Body of pancreas (tissue), 4 donors: ENCODE measurements around the gene TRUB1.

ENCODE experiments used
- CTCF ChIP-seq, 7 experiments: fragments of 450-650 bp in 4 of 7; fragments of 200-600 bp in 3 of 7; sonication (generic) in 3 of 7; IDR thresholded peaks; one replicate each; pipeline ENCODE4 v1.5.1; 2016 to 2019; ENCODE audit warnings: antibody characterized with exemption in 7 of 7
- POLR2A ChIP-seq, 3 donors: fragments of 450-650 bp; IDR thresholded peaks; one replicate each; pipeline ENCODE4 v1.6.1; 2016; ENCODE audit warnings: antibody characterized with exemption in 3 of 3, mild to moderate bottlenecking in 2 of 3

GRCh38 chr10:114902151-114902550 lies 35.8 kb upstream of the TRUB1 start:
- TF ChIP-seq POLR2A (IDR thresholded peaks at IDR 0.05) = no peak
- TF ChIP-seq CTCF (IDR thresholded peaks at IDR 0.05) = no peak
